OCI-LY1 (cell line): ENCODE measurements around the gene TLE2.
"Not testable (repeated sequence)": the region's sequence is repeated elsewhere in the genome, so short reads cannot be mapped to it uniquely, and the experiment has no call there.

Experiments used
- H2AFZ ChIP-seq: fragments of 200-600 bp; sonication (generic), shearing (Covaris generic); 2 replicates; pipeline ENCODE4 v1.6.0; 2014; ENCODE audit warnings: antibody characterized with exemption, mild to moderate bottlenecking, low read length
- H3F3A ChIP-seq: fragments of 200-600 bp; sonication (generic), shearing (Covaris generic); 2 replicates; pipeline ENCODE4 v1.6.0; 2014; ENCODE audit warnings: mild to moderate bottlenecking, antibody characterized with exemption, low read length, moderate library complexity; ENCODE audit not compliant: insufficient read depth
- H3K27ac ChIP-seq: fragments of 200-600 bp; sonication (generic); 2 replicates; pipeline ENCODE4 v1.5.1; 2014; ENCODE audit warnings: low read length, mixed run types, mild to moderate bottlenecking, low read depth; ENCODE audit not compliant: poor library complexity, severe bottlenecking
- H3K27me3 ChIP-seq: fragments of 200-600 bp; sonication (generic); 2 replicates; pipeline ENCODE4 v1.6.0; 2014; ENCODE audit warnings: antibody characterized with exemption, mild to moderate bottlenecking, low read length, moderate library complexity; ENCODE audit not compliant: insufficient read depth
- H3K36me3 ChIP-seq: fragments of 200-600 bp; sonication (generic); 2 replicates; pipeline ENCODE4 v1.6.1; 2014; ENCODE audit warnings: mild to moderate bottlenecking, antibody characterized with exemption, low read length, moderate library complexity, mixed read lengths; ENCODE audit not compliant: insufficient read depth
- H3K4me1 ChIP-seq: fragments of 200-600 bp; sonication (generic); 2 replicates; pipeline ENCODE4 v1.5.1; 2014; ENCODE audit warnings: mild to moderate bottlenecking, low read length, moderate library complexity; ENCODE audit not compliant: insufficient read depth, severe bottlenecking
- H3K4me2 ChIP-seq: fragments of 200-600 bp; sonication (generic), shearing (Covaris generic); 2 replicates; pipeline ENCODE4 v1.6.1; 2014; ENCODE audit warnings: low read length
- H3K4me3 ChIP-seq: fragments of 200-600 bp; sonication (generic); 2 replicates; pipeline ENCODE4 v1.5.1; 2014; ENCODE audit warnings: low read length, low read depth, mild to moderate bottlenecking, mixed read lengths; ENCODE audit not compliant: poor library complexity, severe bottlenecking
- H3K79me2 ChIP-seq: fragments of 200-600 bp; shearing (Covaris generic); 2 replicates; pipeline ENCODE4 v1.6.1; 2016; ENCODE audit warnings: mixed run types, low read length, mixed read lengths; ENCODE audit not compliant: insufficient read depth
- H3K9ac ChIP-seq: fragments of 200-600 bp; sonication (generic), shearing (Covaris generic); 2 replicates; pipeline ENCODE4 v1.6.1; 2014; ENCODE audit warnings: mild to moderate bottlenecking, low read length, mixed read lengths
- H3K9me2 ChIP-seq: fragments of 200-600 bp; sonication (generic), shearing (Covaris generic); 2 replicates; pipeline ENCODE4 v1.6.1; 2014; ENCODE audit warnings: low read depth, mild to moderate bottlenecking, low read length, mixed read lengths
- H3K9me3 ChIP-seq: fragments of 200-600 bp; shearing (Covaris generic); 2 replicates; pipeline ENCODE4 v1.6.1; 2014; ENCODE audit warnings: low read length, mixed read lengths
- H4K20me1 ChIP-seq: fragments of 200-600 bp; sonication (generic), shearing (Covaris generic); 2 replicates; pipeline ENCODE4 v1.6.0; 2016; ENCODE audit warnings: mild to moderate bottlenecking, low read length; ENCODE audit not compliant: insufficient read depth
- EZH2 ChIP-seq: fragments of 200-600 bp; sonication (generic), shearing (Covaris generic); IDR thresholded peaks from 2 replicates; pipeline ENCODE4 v1.8.0; 2017; ENCODE audit warnings: borderline replicate concordance, mixed run types, mild to moderate bottlenecking, antibody characterized with exemption, low read length, moderate library complexity, mixed read lengths
- TF ChIP-seq, protein P1 (sequence below): fragments of 200-600 bp; sonication (generic), shearing (Covaris generic); IDR thresholded peaks from 2 replicates; pipeline ENCODE4 v1.5.1; 2017; ENCODE audit warnings: mild to moderate bottlenecking, antibody characterized with exemption, low read length, moderate library complexity, mixed read lengths

TLE2 gene

GRCh38 chr19:3039125-3039524, 10.0 kb upstream of the TLE2 start:
- Histone ChIP-seq H3K27ac (no peak overlapping the region), H3K9ac (no peak overlapping the region), H3K27me3 (peaks cover 26% of the 10 kb centered on the region), H3F3A (no peaks in the 10 kb centered on the region), H3K4me1 (peaks cover 15% of the 10 kb centered on the region), H4K20me1 (no peaks in the 10 kb centered on the region), H2AFZ (no peak overlapping the region), H3K9me2 (no peaks in the 10 kb centered on the region), H3K4me2 (no peak overlapping the region), H3K4me3 (no peak overlapping the region), H3K36me3 (no peaks in the 10 kb centered on the region), H3K9me3 (no peaks in the 10 kb centered on the region), H3K79me2 (no peaks in the 10 kb centered on the region)
- TF ChIP-seq EZH2 = no peak
- TF ChIP-seq, protein P1, sequence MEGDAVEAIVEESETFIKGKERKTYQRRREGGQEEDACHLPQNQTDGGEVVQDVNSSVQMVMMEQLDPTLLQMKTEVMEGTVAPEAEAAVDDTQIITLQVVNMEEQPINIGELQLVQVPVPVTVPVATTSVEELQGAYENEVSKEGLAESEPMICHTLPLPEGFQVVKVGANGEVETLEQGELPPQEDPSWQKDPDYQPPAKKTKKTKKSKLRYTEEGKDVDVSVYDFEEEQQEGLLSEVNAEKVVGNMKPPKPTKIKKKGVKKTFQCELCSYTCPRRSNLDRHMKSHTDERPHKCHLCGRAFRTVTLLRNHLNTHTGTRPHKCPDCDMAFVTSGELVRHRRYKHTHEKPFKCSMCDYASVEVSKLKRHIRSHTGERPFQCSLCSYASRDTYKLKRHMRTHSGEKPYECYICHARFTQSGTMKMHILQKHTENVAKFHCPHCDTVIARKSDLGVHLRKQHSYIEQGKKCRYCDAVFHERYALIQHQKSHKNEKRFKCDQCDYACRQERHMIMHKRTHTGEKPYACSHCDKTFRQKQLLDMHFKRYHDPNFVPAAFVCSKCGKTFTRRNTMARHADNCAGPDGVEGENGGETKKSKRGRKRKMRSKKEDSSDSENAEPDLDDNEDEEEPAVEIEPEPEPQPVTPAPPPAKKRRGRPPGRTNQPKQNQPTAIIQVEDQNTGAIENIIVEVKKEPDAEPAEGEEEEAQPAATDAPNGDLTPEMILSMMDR = no peak

GRCh38 chr19:3038214-3038613, 9.1 kb upstream of the TLE2 start:
- Histone ChIP-seq H3K36me3 (no peaks in the 10 kb centered on the region), H3K79me2 (no peaks in the 10 kb centered on the region), H3K27me3 (peaks cover 31% of the 10 kb centered on the region), H3K4me3 (no peak overlapping the region), H3K4me1 (peaks cover 15% of the 10 kb centered on the region), H3K9me2 (no peaks in the 10 kb centered on the region), H3K4me2 (no peak overlapping the region), H3F3A (no peaks in the 10 kb centered on the region), H3K9ac (no peak overlapping the region), H4K20me1 (no peaks in the 10 kb centered on the region), H3K9me3 (no peaks in the 10 kb centered on the region), H2AFZ (no peak overlapping the region), H3K27ac (no peak overlapping the region)
- TF ChIP-seq EZH2 = no peak
- TF ChIP-seq, protein P1 = no peak

DNA sequence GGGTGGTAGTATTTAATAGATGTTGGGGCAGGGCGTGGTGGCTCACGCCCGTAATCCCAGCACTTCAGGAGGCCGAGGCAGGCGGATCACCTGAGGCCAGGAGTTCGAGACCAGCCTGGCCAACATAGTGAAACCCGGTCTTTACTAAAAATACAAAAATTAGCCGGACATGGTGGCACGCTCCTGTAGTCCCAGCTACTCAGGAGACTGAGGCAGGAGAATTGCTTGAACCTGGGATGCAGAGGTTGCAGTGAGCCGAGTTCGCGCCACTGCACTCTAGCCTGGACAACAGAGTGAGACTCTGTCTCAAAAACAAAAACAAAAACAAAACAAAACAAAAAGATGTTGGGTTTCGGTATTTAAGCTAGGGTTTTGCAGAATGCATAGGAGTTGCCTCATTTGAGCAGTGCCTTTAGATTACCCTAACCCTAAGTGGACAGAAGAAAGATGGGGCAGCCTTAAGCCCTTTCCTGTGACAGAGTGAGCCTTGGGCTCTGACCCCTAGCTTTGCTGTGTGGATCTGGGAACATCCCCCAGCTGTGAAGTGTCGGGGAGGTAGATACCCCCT, 8.0 kb upstream of the TLE2 start:
- H4K20me1 ChIP-seq, H3K79me2 ChIP-seq, H3K27ac ChIP-seq, H2AFZ ChIP-seq, H3K9me2 ChIP-seq, H3K36me3 ChIP-seq, H3K4me2 ChIP-seq, H3K4me3 ChIP-seq, H3K9ac ChIP-seq, H3F3A ChIP-seq, H3K9me3 ChIP-seq: not testable (repeated sequence)
- Histone ChIP-seq H3K4me1 (peaks cover 15% of the 10 kb centered on the region), H3K27me3 (peaks cover 31% of the 10 kb centered on the region)
